Mammary epithelial cell (primary cell): ENCODE results near the gene PRUNE2.

Experiments
- CTCF ChIP-seq, 2 donors: IDR thresholded peaks in 1 of 2; conservative IDR thresholded peaks in 1 of 2; 2 replicates each; pipeline ENCODE4 v1.5.1; 2011 to 2012; ENCODE audit warnings: inconsistent platforms in 2 of 2, low read length in 2 of 2, mild to moderate bottlenecking in 2 of 2, control low read depth in 1 of 2, low read depth in 1 of 2; ENCODE audit not compliant: insufficient read depth in 1 of 2; ENCODE audit errors: extremely low read depth in 1 of 2
- EZH2 ChIP-seq: IDR thresholded peaks from 2 replicates; pipeline ENCODE4 v1.6.1; 2012; ENCODE audit warnings: low read length, inconsistent platforms, borderline replicate concordance

- no peak for TF ChIP-seq CTCF (conservative IDR thresholded peaks at IDR 0.05 in 1 of 2, IDR thresholded peaks at IDR 0.05 in 1 of 2; ENCODE audit: extremely low read depth in 1 of 2, insufficient read depth in 1 of 2, low read depth in 1 of 2, low read length in 2 of 2)
- no peak for TF ChIP-seq EZH2
Observed at GRCh38 chr9:76944011-76944410, 38.1 kb upstream of the PRUNE2 start.
